ENCODE data around the gene RPL26.

The RPL26 gene

GRCh38 chr17:8383143-8383822, at the start of gene RPL26:
RPL26 (minus strand) TSS chr17:8383193; CDS start chr17:8382310, 883 bp downstream.
- no peak for TF ChIP-seq GATA2 (IDR thresholded peaks at IDR 0.05; ENCODE audit: low read depth, low read length)
- TF ChIP-seq GATA3 (IDR thresholded peaks at IDR 0.05; ENCODE audit: low read depth, low read length) = no peak

- TF ChIP-seq GATA2 (IDR thresholded peaks at IDR 0.05; ENCODE audit: low read depth, low read length) (no peak), GATA3 (IDR thresholded peaks at IDR 0.05; ENCODE audit: low read depth, low read length) (no peak)
These were observed 48.0 kb upstream of the RPL26 start for GRCh38 chr17:8430966-8431365.

DNA sequence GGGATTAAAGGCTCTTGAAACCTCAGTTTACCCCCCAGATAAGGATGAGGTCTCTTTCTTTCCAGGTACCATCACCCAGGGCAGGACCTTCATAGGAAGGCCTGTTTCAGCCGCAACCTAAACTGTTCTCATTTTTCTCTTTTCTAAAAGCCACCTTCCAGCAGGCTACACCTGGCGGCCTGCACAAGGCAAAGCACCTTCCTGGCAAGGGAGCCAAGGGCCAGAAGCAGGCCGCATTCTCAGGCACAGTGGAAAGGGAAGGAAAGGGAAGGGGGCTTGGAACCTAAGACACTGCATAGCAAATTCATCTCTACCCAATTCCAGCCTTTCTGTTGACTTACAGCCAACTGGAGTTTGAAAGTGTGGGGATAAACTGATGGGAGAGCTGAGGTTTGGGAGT, 43.8 kb upstream of the RPL26 start:
- no peak for TF ChIP-seq GATA2 (IDR thresholded peaks at IDR 0.05; ENCODE audit: low read depth, low read length)
- TF ChIP-seq GATA3 (IDR thresholded peaks at IDR 0.05; ENCODE audit: low read depth, low read length) = no peak

DNA sequence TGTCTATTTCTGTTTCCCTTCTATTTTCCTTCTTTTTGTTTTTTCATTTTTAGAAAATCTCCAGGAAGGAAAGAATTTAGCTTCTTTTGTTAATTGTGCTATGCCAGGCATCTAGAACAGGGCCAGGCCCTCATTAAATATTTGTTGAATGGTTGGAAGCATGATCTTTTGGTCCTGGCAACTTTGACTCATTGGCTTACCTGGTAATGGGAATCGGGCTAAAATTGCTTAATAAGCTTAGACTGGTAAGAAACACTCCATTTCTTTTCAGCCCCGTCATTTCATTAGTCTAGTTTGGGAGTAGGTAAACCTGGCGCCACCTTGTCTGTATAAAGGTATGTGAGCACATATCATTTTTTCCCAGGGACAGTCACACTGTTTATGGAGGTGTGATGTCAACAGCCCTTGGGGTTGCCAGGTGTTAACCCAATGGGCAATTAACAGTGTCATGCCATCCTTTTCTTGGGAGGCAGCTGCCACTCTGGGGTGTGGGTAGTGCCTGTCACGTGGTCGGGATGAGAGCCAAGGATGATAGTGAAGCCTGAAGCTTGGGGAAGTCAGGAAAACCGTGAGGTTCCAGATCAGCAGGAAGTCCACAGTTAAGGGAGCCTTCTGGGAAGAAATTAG, 43.2 kb upstream of the RPL26 start:
- TF ChIP-seq GATA3 (IDR thresholded peaks at IDR 0.05; ENCODE audit: low read depth, low read length) (no peak), GATA2 (IDR thresholded peaks at IDR 0.05; ENCODE audit: low read depth, low read length) (no peak)

DNA sequence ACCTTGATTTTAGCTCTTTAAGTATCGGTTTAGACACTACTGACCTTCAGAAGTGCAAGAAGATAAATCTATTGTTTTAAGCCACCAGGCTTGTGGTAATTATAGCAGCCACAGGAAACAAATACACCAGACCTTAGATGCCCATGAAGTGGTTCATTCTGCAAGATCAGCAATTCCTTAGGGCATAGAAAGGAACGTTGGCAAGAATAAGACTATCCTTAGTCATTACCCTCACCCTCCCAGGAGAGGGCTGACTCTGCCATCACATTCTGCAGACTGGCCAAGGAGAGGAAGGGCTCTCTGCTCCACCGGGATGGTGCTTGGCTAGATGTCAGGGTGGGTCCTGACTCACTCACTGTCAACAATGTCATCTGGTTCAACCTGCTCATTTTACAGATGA, 38.6 kb upstream of the RPL26 start:
- TF ChIP-seq GATA3 (IDR thresholded peaks at IDR 0.05; ENCODE audit: low read depth, low read length) (no peak), GATA2 (IDR thresholded peaks at IDR 0.05; ENCODE audit: low read depth, low read length) (no peak)

- no peak for TF ChIP-seq GATA2 (IDR thresholded peaks at IDR 0.05; ENCODE audit: low read depth, low read length)
- TF ChIP-seq GATA3 (IDR thresholded peaks at IDR 0.05; ENCODE audit: low read depth, low read length) = no peak
These were observed 37.3 kb upstream of the RPL26 start for GRCh38 chr17:8420041-8420934.

GRCh38 chr17:8419305-8419704, 36.3 kb upstream of the RPL26 start:
- TF ChIP-seq GATA3 (IDR thresholded peaks at IDR 0.05; ENCODE audit: low read depth, low read length) (no peak), GATA2 (IDR thresholded peaks at IDR 0.05; ENCODE audit: low read depth, low read length) (no peak)

- no peak for TF ChIP-seq GATA3 (IDR thresholded peaks at IDR 0.05; ENCODE audit: low read depth, low read length)
- TF ChIP-seq GATA2 (IDR thresholded peaks at IDR 0.05; ENCODE audit: low read depth, low read length) = no peak
These were observed 35.5 kb upstream of the RPL26 start for GRCh38 chr17:8418471-8418870.

DNA sequence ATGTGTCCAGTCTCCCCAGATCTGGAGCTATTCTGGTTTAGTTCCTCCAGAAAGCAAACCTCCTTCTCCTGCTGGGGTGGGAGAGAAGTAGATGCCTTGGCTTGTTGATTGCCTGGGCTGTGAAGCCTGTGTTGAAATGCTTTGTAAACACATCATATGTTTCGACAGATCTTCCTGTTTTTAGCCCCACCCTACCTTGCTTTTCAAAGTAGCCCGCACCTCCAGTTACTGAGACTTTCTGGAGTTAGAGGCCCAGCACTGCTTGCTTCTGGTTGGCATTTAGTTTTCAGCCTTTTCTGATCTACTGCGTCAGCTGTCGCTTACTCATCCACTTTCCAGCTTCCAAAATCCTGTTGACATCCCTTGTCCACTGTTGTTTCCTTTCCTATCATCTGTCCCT, 34.8 kb upstream of the RPL26 start:
- TF ChIP-seq GATA3 (IDR thresholded peaks at IDR 0.05; ENCODE audit: low read depth, low read length) (no peak), GATA2 (IDR thresholded peaks at IDR 0.05; ENCODE audit: low read depth, low read length) (no peak)

- TF ChIP-seq GATA2 (IDR thresholded peaks at IDR 0.05; ENCODE audit: low read depth, low read length) = no peak
- no peak for TF ChIP-seq GATA3 (IDR thresholded peaks at IDR 0.05; ENCODE audit: low read depth, low read length)
These were observed 30.9 kb upstream of the RPL26 start for GRCh38 chr17:8413938-8414337.

DNA sequence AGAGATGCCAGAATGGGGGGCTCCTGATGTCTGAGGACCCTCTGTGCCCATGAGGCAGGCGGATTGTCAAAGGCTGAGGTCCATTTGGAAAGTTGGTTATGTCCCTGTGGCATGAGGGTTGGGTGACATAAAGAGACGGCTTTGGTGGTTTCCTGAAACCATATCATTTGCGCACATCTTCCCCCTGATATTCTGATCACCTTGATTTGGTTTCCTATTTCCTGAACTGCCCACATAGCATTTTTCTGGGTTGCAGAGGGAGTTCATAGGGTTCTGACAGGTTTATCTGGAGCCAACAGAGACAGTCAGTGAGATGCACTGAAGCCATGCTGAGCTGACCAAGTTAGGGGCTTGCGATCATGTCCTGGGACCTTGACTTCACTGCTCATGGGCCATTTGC, 30.3 kb upstream of the RPL26 start:
- TF ChIP-seq GATA3 (IDR thresholded peaks at IDR 0.05; ENCODE audit: low read depth, low read length) (no peak), GATA2 (IDR thresholded peaks at IDR 0.05; ENCODE audit: low read depth, low read length) (no peak)

DNA sequence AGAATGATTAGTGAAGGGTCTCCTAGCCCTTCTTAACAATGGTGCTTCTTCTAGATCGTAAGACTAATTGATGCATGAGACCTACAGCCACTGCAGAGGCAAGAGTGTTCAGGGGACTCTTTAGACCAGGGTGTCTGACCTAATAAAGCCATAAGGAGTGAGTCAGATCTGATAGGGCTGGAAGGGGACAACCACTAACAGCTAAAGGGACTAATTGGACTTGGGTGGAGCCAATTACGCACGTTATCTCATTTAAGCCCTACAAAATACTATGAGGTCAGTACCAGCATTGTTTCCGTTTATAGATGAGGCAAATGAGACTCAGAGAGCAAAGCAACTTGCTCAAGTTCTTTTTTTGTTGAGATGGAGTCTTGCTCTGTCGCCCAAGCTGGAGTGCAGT, 29.1 kb upstream of the RPL26 start:
- no peak for TF ChIP-seq GATA3 (IDR thresholded peaks at IDR 0.05; ENCODE audit: low read depth, low read length)

- TF ChIP-seq GATA3 (IDR thresholded peaks at IDR 0.05; ENCODE audit: low read depth, low read length) = no peak
- no peak for TF ChIP-seq GATA2 (IDR thresholded peaks at IDR 0.05; ENCODE audit: low read depth, low read length)
These were observed 27.9 kb upstream of the RPL26 start for GRCh38 chr17:8410883-8411238.

GRCh38 chr17:8409966-8410882, 27.2 kb upstream of the RPL26 start:
- TF ChIP-seq GATA3 (IDR thresholded peaks at IDR 0.05; ENCODE audit: low read depth, low read length) (no peak), GATA2 (IDR thresholded peaks at IDR 0.05; ENCODE audit: low read depth, low read length) (no peak)
